NCI-H510A (cell line): Measurements from ENCODE around the gene PREP.

Source experiments
- DNase-seq: peaks from one replicate; lab custom pipeline; 2025; lab: John Stamatoyannopoulos, UW

Gene PREP

DNA sequence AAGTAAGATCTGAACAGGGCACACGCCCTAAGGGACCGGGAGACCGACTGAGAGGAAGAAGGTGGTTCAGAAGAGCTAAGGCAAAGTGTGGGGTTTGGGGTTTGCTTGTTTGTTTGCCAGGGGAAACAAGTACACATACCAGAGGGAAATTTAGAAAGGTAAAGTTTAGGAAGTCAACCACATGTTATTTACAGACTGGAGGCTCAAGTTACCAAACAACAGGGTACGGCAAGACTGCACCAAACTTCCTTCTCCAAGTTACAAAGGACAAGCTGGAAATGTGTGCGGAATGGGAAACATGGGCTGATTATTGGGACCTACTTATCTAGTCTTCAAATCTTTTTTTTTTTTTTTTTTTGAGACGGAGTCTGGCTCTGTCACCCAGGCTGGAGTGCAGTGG is 11.2 kb downstream of the PREP start:
- DNase-seq = no peak

DNA sequence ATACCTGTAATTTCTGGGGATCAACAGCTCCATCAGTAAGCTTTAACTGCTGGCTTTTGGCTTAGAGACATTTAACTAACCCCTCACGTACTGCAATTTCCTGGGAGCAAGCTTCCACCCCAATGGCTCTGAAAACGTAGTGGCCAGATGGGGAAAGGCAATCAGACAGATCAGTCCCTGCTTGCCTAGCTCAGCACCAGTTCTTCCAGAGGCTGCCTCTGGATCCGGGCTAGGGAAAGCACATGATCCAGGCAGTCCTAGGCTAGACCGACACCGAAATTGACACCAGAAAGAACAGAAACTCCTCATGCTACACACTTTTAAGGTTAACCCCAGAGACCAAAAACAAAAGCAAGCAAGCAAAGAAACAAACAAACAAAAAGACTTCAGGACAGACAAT is 13.3 kb downstream of the PREP start:
- no peak for DNase-seq

DNA sequence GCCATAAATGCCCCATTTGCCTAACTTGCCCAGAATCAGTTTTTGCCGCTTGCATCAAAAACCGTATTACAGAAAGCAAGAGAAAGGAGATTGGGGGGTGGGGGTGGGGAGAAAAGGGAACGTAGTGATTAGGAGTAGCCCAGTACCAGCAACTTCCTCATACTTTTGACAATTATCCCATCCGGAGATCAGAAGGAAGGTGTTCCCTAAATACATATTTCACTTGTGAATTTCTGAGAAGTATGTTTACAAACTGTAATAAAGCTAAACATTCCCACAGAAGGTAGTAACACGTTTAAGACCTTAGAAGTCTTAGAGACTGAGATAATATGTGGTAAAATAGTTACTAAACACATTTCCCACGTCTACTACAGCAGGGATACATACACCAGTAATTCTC is 14.5 kb downstream of the PREP start:
- DNase-seq = no peak

DNA sequence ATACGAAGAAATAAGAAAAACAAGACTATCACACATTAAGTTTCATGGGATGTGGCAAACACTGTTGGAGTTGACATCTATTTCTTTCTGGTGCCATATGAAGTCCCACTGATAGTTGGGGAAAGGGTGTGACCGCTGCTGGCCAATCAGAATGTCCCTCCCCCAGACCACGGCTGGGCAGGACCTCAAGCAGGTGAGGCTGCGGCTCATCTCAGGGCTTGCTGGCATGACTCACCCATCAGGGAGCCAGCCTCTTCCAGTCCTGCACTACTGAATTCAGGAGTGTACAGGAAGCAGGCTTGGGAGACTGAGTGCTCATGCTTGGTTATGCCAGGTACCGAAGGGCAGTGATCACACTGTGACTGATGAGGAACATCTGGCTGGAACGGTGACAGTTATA is 18.9 kb downstream of the PREP start:
- DNase-seq = no peak

DNA sequence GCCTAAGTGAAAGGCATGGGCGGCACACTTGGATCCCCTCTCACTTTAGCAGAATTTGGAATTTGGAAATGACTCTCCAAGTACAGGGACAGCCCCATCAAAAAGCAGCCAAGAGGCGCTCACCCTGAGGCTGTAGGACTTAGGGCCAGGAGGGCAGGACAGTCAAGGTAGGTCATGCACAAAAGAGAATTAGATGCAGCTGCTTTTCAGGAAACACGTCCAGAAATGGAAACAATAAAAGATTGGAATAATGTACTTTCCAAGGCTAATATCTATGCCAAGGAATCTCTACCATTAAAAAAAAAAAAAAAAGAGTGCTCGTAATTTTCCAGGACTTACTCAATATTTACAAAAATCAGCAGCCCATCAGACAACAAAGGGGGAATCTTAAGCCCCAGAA is 19.9 kb downstream of the PREP start:
- no peak for DNase-seq

DNA sequence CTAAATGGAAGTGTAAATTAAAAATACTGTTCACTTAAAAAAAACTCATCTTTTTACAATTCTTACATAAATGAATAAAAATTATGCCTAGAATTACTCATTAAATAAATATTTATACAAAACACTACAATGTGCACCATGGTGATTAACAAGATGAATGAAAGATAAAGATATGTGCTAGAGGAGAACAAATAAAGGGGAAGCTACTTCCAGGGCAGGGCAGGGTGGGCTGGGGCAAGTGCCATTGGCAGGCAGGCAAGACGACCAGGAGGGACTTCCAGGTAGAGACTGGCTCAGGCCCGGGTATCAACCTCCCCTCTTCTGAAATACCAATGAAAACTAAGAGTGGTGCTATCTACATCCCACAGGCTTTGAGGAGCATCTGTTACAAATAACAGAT is 20.4 kb downstream of the PREP start:
- no peak for DNase-seq

DNA sequence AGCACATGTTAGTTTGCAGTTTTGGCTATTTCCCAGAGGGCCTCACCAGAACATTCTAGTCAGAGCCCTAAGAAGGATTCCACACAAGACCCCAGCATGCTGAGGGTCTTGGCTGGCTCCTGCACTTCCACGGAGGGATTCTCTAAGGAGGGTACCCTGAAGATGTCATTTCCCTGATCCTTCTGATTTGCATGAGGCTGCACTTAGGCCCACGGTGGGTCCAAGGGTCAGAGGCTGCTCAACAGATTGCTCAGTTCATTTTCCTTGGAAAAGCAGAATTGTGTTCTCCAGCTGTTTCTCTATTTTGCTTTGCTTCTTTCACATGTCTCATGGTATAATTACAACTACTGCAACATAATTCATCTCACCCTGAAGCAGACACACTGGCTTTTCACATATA is 22.2 kb downstream of the PREP start:
- DNase-seq = no peak

DNA sequence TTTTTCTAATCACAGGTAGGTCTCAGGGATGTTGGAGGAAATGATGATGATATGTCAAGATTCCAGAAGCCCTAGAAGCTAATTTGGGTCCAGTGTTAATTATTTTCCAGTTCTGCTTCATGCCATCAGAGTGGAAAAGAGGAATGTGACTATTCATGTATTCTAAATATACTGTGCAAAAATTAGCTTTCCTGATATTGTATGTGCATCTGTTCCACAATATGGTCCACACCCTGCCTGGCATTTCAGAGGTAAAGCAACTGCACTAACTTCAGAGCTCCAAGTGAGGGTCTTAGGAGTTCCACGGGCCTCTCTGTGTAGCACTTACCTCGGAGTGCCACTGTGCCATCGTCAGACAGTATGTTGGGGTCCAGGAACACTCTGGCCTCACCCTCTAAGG is 27.1 kb downstream of the PREP start:
- DNase-seq = no peak

DNA sequence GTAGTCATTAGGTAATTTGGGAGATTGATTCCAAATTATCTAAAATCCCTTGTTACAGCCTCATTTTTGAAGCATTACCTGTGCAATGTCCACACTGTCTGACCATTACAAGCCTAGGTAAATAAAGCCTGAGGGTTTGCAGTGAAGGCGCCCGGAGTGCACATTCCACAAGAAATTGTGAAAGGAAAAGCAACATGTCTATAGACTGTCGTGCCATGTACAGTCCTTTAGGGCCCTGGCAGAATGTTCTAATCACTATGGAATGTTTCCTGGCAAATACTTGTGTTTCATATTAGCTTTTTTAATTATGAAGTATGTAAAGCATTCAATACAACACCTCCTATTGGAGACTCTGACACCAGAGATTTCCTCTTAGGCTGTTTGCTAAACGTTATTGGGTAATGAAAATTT is 28.9 kb downstream of the PREP start:
- DNase-seq = no peak

DNA sequence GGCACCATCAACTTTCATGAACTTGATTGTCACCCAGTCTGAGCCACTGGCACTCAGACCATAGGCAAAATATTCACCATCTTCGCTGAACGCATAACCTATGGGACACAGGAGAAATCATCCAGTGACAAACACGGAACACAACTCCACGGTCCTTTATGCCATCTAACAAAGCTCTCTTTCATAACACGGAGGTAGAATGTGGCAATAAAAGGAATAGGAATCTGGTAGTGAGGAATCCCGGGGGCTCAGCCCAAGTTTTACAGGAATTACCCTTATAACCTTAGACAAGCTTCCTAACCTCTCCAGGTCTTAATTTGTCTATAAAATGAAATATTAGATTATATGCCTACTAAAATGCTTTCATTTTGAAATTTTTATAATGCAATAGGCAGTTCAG is 29.4 kb downstream of the PREP start:
- no peak for DNase-seq

DNA sequence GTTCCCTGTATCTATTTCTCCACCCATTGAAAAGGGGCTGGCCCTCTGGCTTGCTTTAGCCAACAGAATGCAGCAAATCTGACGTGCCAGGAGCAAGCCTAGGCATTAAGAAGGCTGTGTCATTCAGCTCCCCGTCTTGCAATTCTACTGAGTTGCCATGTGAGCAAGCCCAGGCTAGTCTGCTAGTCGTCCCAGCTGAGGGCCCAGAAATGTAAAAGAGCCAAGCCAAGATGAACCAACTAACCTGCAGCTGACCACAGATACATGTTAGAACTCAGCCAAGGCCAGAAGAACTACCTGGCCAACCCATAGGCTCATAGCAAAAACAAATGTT is 30.1 kb downstream of the PREP start:
- DNase-seq = no peak

DNA sequence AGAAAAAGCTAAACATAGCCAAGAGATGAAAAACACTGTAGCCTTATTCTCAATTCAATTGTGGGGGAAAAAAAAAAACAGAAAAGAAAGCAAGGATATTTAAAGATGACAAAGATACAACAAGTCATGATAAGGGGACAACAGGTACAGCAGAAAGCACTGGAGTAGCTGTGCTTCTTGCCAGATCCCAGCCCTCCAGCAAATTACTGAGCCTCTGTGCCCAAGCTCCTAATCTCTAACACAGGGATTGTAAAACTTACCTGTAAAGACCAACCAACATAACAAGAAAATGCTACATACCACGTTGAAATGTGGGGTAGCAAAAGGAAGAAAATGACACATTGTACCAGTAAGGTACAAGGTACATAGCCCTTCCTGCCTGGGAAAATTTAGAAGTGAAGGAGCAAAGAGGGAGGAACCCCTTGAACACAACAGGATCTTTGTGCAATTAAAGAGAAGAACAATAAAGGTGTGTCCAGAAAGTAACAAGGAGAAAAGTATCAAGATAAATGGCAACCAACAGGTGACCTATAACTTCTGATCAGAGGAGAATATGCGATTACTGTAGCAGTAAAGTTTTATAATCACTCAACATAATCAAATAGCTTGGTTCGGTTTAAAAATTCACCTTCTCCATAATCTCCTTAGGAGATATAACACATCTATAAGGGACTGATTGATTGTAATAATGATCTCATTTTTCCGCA is 30.6 kb downstream of the PREP start:
- DNase-seq = no peak

DNA sequence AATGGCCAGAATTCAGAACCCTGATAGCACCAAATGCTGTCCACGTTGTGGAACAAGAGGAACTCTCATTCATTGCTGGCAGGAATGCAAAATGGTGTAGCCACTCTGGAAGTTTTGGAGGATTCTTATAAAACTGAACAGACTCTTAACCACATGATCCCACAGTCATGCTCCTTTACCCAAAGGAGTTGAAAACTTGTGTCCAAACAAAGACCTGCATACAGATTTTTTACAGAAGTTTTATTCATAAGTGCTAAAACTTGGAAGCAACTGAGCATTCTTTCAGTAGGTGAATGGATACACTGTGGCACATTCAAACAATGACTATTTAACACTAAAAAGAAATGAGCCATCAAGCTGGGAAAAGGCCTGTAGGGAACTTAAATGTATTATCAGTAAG is 32.5 kb downstream of the PREP start:
- DNase-seq = no peak

DNA sequence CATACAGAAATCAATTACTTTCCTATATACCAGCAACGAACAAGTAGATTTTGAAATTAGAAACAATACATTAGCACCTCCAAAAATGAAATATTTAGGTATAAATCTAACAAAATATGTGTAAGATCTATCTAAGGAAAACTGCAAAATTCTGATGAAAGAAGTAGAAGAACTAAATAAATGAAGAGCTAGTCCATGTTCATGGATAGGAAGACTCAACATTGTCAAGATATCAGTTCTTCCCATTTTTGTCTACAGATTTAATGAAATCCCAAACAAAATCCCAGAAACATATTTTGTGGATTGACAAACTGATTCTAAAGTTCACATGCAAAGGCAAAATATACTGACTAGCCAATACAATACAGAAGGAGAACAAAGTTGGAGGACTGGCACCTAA is 33.7 kb downstream of the PREP start:
- no peak for DNase-seq

DNA sequence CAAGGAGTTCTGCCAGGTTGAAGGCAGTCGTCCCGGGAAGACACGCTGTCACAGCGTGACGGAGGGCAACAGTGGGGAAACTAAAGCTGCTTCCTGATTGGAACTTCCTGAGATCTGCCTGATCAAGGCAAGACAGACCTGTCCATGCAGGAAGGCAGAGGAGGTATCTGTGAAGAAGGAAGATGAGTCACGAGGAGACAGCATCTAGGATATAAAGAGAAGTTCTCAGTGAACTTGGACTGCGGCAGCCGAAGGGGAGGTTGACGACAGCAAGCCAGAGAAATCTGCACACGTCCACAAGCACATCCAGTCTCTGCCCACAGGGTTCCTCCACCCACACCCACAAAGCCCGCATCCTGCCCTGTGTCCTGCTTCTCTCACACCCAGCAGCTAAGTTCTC is 38.6 kb downstream of the PREP start:
- DNase-seq = no peak

DNA sequence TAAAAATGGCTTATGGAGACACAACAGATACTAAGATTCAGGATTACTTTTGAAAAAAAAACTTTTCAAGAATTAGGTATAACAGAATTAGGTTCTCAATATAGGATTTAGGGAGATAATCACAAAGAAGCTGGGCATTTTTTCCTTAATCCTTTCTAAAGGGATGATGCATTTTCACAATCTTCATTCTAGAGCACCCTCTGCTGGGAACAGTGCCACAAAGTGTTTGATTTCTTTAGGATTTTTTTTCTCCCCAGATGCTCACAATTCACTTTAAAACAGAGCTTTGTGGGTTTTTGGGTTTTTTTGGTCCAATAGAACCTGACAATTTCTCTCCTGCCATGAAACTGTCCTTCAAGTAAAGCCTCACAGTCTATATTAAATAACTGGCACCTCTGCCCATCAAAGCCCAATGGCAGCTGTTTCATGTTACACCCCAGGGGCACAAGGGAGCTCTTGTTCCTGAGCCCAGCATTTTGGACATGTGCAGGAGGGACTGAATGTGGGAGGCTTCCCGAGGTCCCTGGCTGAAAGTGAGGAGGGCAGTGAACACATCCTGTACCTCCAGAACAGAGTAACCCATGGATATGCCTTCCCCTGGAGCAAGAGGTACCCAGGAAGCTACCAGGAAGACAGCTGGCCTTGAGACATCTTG is 39.7 kb downstream of the PREP start:
- DNase-seq = no peak

DNA sequence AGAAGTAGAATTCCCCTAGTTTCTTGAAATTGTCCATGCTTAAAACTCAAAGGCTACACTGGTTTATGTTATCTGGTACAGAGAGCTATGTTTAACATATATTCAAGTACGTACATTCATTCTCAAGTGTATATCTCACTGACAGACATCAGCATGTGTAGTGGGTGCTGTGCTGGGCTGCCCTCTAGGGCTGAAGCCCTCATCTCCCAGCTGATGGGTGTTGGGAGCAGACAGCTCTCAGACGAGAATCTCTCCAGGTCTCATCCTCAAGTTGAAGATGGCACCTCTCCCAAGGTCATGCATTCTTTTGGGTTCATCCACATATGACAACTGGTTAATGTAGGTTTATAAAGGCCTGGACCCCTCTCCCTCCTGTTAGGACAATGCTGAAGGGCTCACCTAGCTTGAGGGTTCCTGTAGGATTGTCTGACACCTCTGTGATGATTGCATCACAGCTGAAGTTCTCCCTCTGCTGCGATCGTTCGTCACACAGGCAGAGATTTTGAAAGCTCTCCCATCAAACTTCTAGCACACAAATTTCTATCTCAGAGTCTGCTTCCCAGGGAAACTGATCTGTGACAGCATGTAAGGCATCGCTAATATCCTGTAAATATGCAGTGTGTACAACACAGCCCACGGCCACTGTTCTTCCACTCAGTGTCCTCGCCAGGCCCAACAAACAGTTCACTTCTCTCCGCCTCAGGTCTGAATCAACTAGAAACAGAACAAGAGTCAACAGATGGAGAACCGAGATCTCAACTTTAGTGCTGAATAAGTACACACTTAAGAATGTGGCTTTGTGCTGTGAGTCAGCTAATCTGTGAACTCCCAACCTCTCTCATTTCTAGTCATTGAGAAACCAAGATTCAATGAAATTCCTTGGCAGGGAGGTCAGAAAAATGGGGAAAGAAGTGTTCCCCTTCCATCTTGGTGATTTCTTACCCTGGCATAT is 43.2 kb downstream of the PREP start:
- DNase-seq = no peak

DNA sequence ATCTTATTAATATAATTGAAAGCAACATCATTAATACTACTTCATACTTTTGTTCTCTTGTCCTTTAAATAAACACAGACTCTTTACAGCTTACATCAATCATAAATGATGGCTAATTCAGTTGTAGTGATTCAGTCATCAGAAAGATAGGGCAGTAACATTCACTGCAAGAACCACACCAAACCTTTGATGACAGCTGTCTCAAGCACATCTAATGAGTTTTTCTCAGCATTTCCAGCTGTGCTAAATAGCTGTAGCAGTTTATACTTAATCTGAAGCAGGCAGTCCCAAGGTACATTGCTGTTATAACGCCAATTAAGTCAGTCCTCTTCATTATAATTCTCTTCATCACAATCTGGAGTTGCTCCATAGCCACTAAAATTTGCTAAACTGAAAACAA is 45.7 kb downstream of the PREP start:
- no peak for DNase-seq

DNA sequence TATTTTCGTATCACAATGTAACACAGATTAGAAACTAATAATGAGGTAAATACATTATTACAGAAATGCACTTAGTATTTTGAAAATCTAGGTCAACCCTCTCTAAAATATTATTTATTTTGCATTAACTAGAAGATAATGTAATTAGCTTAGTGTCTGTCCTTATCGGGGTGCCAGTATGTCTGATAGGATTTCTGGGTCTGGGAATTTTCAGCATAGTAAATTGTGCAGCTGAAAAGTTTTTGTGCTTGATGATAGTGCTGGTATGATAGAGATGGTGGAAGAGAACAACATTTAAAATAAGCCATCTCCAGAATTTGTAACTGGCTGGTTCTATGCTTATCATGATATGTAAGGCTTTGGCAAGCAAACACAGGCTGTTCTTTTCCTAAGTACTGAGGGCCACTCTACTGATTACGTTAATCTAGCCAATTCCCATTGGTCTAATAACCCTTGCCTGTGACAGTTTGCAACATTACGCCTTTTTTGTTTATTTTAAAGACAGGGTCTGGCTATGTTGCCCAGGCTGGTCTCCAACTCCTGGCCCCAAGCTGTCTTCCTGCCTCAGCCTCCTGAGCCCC is 50.8 kb downstream of the PREP start:
- DNase-seq = no peak

DNA sequence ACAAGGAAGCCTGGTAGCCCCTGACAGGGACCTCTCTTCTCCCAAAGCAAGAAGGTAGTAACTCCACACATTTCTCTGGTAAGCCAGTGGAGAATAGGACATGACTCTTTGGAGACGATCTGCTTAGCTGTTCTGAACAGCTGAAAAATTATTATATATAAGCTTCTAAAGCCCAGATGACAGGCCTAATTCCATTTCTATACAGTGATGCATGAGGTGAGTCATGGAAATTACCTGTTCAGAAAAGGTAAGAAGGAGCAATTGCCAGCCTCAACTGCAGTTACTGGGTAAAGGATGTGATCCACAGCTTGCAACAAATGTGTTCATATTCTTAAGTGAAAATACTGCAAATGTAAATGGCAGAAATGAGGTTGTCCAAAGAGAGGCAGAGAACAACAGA is 54.0 kb downstream of the PREP start:
- no peak for DNase-seq

DNA sequence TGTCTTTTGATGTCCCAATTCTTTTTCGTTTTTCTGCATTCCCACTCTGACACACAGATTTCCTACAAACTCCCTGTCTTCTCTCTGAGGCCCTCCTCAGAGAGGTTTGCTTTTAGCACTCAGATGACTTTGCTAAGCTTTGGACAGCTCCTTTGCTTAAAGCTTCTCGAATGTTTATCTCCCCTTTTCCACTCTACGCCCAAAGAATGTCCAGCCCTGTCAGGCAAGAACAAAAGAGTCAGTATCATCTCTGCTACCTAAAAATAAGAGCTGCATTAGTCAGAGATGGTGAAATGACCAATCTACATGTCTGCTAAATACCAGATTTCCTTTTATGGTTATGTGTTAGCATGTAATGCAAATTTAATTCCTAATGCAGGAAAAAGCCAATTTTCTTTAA is 56.8 kb downstream of the PREP start:
- DNase-seq = no peak

DNA sequence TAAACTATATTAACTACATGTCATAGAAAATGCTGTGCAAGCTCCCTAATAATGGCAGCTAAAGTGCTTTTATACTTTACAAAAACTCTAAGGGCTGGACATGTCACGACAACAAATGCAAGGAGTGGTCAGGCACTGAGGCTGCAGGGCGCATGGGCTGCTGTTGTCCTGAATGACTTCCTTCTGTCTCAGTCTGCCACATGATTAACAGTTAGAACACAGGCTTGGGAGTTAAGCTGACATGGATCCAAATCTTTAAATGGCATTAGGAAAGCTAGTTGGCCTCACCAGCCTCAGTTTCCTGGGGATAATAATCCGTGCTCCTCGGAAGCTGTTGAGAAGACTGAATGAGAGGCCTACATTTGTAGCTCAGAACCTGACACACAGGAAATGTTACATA is 57.4 kb downstream of the PREP start:
- DNase-seq = no peak

DNA sequence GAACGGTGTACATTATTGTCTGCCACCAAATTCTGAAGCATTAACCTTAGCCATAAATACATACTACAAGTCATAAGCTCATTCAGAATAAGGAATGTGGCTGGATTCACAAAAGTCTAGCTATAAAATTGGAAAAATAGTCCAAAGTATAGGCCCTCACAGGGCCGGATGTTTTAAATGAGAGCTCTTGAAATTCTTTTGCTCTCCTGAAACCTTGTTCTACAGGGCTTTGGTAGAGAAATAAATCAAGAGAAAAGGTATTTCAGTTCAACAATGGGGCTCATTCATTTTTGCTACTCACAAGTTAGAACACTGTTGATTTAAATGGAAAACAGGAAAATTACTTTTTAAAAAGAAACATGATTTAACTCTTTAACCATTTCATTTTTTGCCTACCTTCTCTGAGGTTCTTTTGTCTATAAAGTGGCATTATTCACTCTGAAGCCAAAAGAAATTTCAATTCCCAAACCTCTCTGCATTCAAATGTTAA is 58.0 kb downstream of the PREP start:
- no peak for DNase-seq
